Stimulated activated CD4-positive, alpha-beta T cell treated with anti-CD3 and anti-CD28 coated beads, Interleukin-4, amount 100 ng/mL, for 4 hours (primary cell): ENCODE measurements around the gene SMAD2.
"Not testable (repeated sequence)": the region's sequence is repeated elsewhere in the genome, so short reads cannot be mapped to it uniquely, and the experiment has no call there.

Experiments used
- DNase-seq, 2 experiments: peaks; one replicate each; pipeline ENCODE4 v3.0.0-alpha.2; 2020

Gene SMAD2

GRCh38 chr18:47831351-47831750 lies 99.1 kb downstream of the SMAD2 start:
- DNase-seq = no peak

GRCh38 chr18:47830772-47831171 lies 99.7 kb downstream of the SMAD2 start:
- DNase-seq = no peak

GRCh38 chr18:47829831-47830230 lies 100.6 kb downstream of the SMAD2 start:
- no peak for DNase-seq

- DNase-seq = not testable (repeated sequence)
Observed at GRCh38 chr18:47828031-47828430, 102.4 kb downstream of the SMAD2 start.

GRCh38 chr18:47826157-47827074 lies 104.0 kb downstream of the SMAD2 start:
- no peak for DNase-seq

- DNase-seq = no peak
Observed at GRCh38 chr18:47821314-47821713, 109.1 kb downstream of the SMAD2 start.

- DNase-seq = no peak
Observed at GRCh38 chr18:47817795-47818077, 112.7 kb downstream of the SMAD2 start.

- no peak for DNase-seq
Observed at GRCh38 chr18:47817017-47817794, 113.3 kb downstream of the SMAD2 start.

- DNase-seq = no peak
Observed at GRCh38 chr18:47815486-47816270, 114.8 kb downstream of the SMAD2 start.

- no peak for DNase-seq
Observed at GRCh38 chr18:47809420-47809819, 121.0 kb downstream of the SMAD2 start.

- no peak for DNase-seq
Observed at GRCh38 chr18:47802802-47803201, 127.7 kb downstream of the SMAD2 start.

- no peak for DNase-seq
Observed at GRCh38 chr18:47801817-47802216, 128.6 kb downstream of the SMAD2 start.

GRCh38 chr18:47800756-47801155 lies 129.7 kb downstream of the SMAD2 start:
- DNase-seq = no peak

- DNase-seq = no peak
Observed at GRCh38 chr18:47800248-47800647, 130.2 kb downstream of the SMAD2 start.

GRCh38 chr18:47799376-47799775 lies 131.1 kb downstream of the SMAD2 start:
- DNase-seq = no peak

- no peak for DNase-seq
Observed at GRCh38 chr18:47798366-47798765, 132.1 kb downstream of the SMAD2 start.

GRCh38 chr18:47797126-47797525 lies 133.3 kb downstream of the SMAD2 start:
- no peak for DNase-seq

GRCh38 chr18:47795434-47795814 lies 135.0 kb downstream of the SMAD2 start:
- DNase-seq = no peak

- DNase-seq = no peak
Observed at GRCh38 chr18:47794725-47795433, 135.6 kb downstream of the SMAD2 start.

- no peak for DNase-seq
Observed at GRCh38 chr18:47793609-47794008, 136.8 kb downstream of the SMAD2 start.

GRCh38 chr18:47791461-47791985 lies 138.9 kb downstream of the SMAD2 start:
- DNase-seq = no peak

GRCh38 chr18:47790036-47790435 lies 140.4 kb downstream of the SMAD2 start:
- no peak for DNase-seq

- DNase-seq = no peak
Observed at GRCh38 chr18:47788621-47789020, 141.8 kb downstream of the SMAD2 start.
